HG03442 (cell line): ENCODE measurements around the gene MAD1L1.
"Not testable (repeated sequence)": the region's sequence is repeated elsewhere in the genome, so short reads cannot be mapped to it uniquely, and the experiment has no call there.

Source experiments
- ATAC-seq: cut with Tn5 transposase; IDR thresholded peaks from one replicate; pipeline ENCODE4 v1.9.1; 2021; ENCODE audit warnings: mild to moderate bottlenecking, moderate library complexity; ENCODE audit not compliant: unreplicated experiment

Gene MAD1L1

DNA sequence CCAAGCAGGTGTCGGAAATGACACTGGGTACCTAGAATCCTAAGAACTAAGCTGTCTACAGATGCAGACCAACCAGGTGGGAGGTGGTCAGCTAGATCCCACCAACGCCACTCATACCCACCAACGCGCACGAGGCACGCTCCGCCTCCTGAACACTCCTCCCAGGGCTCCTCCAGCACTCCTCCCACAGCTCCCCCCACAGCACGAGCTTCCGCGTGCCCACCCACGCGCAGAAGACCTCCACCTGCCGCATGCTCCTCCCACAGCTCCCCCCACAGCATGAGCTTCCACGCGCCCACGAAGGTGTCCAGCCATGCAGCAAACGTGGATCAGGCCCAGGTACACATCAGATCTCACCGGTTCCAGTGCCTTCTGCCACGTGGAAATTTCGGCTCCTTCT lies 196.0 kb downstream of the MAD1L1 start:
- no peak for ATAC-seq

DNA sequence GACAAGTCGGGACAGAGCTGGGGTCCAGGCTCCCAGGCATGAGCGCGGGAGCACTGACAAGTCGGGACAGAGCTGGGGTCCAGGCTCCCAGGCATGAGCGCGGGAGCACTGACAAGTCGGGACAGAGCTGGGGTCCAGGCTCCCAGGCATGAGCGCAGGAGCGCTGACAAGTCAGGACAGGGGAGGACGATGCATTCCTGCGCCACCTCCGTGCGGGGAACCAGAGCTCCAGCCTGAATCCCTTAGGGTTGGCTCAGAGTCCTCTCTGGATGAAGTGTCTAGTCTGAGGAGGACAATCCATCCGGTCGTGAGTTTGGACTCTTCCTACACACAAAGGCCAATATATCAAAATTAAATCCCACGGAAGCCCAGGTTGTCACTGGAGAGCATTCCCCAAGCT lies 196.5 kb downstream of the MAD1L1 start:
- not testable (repeated sequence) for ATAC-seq

DNA sequence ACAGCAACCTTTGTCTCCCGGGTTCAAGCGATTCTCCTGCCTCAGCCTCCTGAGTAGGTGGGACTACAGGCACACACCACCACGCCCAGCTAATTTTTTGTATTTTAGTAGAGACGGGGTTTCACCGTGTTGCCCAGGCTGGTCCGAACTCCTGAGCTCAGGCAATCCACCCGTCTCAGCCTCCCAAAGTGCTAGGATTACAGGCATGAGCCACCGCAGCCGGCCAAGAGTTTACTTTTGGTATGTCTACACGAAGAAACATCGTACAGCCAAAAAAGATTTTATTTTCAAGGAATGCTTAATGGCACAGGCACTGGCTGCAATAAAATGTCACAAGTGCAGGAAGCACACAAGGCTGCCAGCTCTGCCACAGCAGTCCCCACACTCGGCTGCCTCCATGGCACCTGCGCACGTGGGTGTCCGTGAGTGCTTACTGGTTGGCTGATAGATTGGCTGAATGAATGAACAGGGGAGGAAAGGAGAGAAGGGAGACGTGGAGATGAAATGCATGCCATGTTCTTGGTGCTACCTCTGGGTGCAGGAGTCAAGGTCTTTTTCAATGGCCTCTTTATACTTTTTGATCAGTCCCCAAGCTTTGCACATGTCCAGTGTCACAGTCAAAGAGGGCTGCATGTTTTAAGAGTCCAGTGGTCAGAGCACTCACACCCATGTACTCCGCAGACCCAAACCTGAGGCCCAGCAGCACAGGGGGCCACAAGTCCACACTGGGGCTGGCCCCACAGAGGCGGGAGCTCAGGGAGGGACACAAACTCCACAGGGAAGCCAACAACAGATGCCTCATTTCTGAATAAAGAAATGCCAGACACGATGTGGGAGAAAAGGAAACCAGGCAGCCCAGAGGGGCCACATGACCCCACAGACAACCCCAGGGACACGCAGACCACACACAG lies 198.2 kb downstream of the MAD1L1 start:
- ATAC-seq: no peak

DNA sequence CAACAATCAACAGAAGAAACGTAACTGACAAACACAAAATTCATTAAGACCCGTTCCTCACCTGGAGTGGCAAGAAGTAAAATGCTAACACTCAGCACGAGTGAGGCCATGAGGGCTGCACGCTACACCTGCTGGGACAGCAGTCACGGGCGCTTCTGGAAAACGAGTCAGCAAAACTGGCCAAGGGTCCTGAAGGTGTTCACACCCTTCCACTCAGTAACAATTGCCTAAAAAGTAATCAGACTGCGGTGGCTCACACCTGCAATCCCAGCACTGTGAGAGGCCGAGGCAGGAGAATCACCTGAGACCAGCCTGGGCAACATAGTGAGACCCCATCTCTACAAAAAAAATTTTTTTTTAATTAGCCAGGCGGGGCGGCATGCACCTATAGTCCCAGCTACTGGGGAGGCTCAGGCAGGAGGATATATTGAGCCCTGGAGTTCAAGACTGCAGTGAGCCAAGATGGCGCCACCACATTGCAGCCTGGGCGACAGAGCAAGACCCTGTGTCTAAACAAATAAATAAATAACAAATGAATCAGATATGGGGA lies 199.1 kb downstream of the MAD1L1 start:
- no peak for ATAC-seq

DNA sequence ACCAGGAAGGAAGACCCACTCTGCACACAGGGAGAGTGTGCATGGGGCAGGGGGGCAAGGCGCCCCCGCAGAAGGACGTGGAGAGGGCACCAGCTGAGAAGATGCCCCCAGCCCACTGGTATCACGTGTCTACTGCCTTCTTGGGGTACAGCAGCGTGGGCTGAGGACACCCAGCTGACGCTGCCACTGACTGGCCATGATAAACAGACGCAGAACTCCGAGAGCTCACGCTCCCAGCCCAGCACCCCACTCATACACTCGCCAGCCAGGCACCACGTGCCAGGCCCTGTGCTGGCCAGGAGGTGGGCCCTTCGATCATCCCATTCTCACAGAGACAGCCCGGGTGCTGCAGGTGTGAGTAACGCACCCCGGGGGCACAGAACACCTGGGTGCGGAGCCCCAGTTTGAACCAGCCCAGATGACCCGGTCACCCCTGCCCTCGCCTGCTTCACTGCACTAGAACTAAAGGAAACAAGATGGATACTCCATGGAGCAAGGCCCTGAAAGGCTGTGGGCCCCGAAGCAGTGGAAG lies 199.8 kb downstream of the MAD1L1 start:
- no peak for ATAC-seq

DNA sequence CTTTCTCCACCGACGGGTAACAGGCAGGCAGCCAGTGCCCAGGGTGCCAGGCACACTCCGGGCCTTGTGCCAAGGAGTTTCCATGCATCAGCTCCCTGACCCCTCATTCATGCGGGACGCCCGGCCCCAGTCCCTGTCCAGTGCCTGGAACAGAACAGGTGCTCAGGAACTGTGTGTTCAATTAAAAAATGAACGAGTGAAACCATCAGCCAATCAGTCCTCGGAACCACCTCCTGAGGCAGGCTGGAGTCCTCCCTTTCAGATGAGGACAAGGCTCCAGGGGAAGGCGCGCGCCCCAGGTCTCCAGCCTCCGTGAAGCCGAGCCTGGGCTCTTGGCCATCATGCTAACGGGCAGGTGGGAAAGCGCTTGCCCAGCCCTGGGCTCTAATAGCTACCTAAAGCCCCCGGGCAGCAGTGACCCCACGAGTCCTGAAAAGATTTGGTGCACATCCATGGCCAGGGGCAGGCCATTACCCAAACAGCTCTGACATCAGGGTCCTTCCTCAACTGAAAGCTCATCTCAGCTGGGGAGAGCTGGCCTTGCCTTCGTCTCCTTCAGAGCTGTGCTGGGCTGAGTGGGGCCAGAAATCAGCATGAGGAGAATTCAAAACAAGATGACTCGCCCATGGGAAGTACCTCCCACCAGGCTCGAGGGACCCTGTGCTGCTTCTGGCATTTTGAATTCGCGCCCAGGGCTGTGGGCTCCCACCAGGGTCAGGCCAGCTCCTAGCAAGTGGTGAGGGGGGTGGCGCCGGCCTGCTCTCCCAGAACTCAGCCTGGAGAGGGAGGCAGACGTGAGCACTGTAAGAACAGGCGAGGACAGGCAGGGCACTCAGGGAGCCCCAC lies 200.5 kb downstream of the MAD1L1 start:
- no peak for ATAC-seq

DNA sequence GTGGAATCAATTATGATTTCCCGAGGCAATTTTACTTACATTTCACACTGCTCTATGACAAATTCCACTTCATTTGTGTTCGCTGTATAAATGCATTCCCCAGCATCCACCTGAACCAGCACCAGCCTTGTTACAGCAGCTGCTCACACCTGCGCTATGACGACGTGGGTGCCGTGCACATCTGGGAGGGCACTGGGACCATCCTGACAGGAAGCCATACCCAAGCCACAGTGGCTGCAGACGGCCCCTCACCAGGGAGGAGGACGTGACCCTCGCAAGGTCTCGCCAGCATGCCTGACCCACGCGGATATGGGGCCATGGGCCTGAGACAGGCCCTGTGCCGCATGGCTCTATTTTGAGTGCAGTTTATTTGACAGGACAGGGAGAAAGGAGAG lies 201.3 kb downstream of the MAD1L1 start:
- ATAC-seq: no peak

DNA sequence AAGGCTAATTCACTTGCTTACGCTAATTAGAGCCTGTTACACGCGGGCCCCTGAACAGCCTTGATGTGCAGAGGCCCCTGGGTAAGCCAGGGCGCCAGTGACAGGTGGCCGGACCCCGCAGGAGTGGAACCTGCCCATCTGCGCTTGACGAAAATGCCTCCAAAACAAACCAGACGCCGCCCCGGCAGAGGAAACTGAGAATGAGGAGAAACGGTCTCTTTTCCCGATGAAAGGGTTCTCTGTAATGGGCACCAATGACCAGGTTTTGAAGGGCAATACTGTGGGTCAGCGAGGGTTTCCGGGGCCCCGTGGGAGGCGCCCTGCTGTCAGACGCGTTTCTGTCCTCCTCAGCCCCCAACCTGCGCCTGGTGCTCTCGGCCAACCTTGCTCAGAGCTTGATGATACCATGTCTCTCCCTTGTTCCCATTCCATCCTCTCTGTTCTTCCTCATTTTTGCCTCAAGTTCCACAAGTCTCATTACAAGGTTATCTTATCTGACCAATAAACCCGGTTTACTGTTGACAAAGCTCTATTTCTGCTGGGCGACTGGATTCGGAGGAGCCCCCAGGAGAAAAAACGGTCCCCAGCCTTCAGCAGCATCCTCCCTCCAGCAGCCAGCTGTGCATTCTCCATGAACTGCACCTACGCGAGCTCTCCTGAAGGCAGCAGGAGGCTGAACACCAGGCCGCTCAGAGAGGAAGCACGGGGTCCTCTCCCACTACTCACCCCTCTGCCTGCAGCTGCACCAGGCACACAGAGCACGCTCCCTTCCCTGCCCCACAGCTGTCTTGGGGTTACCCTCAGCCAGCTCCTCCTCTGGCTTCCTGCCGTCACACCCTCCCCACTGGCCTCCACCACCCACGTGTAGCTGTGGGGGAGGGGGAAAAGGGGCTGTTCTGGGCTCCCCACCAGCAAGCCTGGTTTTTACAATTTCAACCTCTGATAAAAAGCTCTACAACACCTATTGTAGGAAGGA lies 202.0 kb downstream of the MAD1L1 start:
- ATAC-seq: no peak

DNA sequence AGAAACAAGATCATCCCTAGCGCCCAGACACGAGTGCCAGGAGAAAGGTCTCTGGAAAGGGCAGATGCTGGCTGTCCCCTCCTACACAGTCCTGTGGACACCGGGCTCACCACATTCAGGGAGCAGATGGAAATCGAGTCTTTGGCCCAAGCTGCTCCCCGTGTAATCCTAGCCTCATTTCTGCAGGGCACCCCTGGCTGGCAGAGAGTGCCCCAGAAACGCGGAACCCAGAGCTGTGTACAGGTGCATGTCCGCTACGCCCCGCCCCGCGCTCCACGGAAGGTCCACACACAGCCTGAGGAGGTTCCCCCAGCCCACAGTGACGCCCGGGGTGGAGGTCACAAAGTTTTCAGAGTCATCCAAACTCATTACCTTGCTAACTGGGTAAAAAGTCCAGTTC lies 202.8 kb downstream of the MAD1L1 start:
- no peak for ATAC-seq

DNA sequence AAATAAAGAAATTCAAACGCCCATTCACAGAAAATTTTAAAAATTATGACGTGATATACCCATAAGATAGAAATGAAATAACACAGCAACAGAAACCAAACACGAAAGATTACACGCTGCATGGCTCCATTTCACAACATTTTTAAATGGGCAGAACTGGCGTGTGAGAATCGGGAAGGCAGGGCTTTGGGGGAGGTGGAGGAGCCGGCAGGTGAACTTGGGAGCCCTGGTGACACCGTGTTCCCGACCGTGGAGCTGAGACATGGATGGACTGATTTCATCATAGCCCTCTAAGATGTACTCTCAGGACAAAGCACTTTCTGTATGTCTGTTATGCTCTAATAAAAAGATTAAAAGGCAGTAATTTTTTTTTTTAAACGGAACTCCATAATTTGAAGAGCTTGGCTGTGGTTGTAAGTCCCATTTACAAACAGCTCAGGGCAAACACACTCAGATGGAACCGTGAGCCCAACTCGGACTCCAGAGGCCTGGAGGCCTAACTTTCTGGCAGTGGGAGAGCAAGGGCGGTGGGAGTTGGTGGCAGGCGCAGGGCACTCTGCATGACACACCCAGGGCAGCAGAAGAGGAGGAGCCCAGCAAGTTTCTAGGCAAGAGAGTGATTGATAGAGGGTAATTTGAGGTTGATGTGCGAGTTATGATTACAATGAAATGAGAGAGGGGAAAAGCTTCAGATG lies 203.4 kb downstream of the MAD1L1 start:
- no peak for ATAC-seq

DNA sequence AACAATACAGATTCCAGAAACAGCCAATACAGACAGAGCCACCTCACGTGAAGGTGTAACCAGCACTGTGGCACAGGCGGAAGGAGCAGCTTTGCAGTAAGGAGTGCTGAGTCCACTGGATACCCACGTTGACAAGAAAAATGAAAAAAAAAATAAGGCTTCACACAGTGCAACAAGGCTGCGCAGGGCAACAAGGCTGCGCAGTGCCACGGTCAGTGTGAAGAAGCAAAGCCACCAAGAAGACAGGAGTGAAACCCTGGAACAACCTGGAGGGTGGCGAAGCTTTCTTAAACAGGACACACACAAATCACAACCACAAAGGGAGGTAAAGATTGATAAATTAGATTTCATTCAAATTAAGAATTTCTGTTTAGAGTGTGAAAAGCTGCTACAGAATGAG lies 204.0 kb downstream of the MAD1L1 start:
- ATAC-seq: no peak

DNA sequence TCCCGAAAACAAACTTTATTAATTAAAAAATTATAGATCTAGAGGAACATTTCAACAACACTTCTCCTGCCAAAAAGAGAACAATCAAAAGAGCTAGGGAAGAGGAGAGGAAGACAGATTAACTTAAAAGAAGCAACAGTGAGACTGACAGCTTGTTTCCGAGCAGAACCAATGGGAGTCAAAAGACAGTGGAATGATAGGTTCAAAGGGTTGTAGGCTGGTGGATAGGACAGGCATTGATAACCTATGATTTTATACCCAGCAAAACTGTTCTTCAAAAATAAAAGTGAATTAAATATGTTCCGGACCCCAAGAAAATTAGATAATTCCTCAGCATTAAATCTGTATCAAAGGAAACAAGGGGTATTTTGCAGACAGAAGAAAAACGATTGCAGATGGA lies 207.6 kb downstream of the MAD1L1 start:
- no peak for ATAC-seq

DNA sequence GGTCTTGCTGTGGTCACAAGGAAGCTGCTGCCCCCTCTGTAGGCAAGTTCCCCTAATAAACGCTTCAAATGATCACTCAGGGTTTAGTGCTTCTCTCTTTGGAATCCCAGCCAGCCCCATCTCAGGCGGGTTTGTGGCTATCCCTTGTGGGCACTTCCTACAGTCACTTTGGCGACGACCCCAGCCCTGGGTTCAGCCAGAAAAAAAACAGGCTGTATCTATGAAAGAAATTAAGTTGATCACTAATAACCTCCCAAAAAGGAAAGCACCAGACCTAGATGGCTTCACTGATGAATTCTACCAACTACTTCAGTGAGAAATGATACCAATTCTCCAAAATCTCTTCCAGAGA lies 208.2 kb downstream of the MAD1L1 start:
- no peak for ATAC-seq

DNA sequence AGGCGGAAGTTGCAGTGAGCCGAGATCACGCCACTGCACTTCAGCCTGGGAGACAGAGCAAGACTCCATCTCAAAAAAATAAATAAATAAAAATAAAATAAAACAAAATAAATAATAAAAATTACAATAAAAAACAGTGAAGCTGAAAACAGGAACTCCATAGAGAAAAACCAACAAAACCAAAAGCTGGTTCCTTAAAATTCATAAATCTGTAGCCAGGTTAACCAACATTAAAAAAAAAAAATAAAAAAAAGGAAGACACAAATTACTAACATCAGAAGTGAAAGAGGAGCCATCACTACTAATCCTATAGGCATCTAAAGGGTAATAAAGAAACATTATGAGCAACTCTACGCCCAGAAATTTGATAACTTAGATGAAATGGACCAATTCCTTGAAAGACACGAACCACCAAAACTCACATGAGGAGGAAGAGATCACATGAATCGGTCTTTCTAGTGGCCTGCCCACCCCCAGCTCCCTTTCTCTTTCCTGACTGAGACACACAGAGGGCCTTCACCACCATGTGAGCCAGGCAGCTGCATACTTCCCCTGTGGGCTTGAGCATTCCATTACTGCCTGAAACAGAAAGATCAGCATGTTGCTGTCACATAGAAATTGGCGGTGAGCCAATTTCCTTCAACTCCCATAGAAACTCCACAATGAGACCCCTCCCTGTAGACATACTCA lies 208.7 kb downstream of the MAD1L1 start:
- ATAC-seq: no peak

DNA sequence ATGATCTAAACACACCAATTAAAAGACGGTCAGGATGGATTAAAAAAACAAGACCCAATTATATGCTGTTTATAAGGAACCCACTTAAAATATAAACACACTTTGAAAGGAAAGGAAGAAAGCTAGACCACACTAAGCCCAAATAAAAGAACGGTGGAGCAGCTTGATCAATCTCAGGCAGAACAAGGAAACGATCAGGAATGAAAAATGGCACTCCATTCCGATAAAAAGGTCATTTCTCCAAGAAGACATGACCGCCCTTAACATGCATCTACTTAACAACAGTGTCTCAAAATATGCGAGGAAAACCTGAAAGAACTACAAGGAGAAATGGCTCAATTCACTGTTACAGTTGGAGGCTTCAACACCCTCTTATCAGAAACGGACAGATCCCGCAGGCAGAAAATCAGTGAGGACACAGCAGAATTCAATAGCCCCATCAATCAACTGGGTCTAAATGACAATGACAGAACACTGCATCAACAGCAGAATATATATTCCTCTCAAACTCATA lies 210.0 kb downstream of the MAD1L1 start:
- no peak for ATAC-seq

DNA sequence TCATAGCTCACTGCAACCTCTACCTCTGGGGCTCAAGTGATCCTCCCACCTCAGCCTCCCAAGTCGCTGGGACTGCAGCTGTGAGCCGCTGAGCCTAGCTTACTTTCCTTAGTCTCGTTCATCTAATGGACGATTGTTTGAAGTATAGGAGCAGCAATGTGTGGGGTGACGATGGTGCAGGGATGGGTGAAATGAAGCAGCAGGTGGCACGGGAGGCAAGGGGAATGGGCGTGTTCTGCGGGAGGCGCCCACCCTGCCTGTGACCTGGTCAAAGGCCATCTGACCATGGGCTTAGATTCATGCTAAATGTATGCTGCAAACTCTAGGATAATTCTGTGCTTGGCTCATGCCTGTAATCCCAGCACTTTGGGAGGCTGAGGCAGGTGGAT lies 210.7 kb downstream of the MAD1L1 start:
- no peak for ATAC-seq

DNA sequence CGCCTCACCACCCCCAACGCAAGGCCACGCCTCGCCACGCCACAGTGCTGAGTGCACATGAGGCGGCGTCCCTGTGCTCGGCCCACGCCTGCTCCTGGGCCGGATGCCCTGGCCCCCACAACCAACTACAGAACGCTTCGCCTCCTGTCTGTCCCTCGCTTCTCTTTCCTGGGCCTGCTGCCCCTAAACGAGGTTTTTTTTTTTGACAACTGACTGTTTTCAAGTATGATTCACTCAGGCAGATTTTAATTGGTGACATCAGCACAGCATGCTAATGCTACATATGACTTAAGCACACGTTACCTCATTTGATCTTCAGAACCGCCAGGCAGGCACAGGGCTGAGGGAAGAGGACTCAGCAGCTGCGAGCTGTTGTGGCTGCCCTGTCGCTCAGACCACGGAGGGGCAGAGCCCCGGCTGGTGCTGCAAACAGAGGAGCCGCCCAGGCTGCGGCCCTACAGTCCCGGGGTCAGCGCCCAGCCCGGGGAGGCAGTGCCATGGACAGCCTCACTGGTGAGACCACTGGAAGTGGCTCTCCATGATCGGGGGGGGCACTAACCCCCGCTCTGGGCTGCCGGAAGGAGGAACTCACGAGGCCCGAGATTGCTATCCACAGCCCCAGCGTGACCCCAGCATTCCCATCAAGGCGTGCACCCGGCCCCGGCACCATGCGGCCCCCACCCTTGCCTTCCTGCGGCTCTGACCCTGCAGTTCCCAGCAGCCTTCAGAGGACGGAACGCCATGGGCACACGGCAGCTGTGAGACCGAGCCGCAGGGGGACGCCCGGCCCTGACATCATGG lies 212.8 kb downstream of the MAD1L1 start:
- ATAC-seq: peak; percentile 75

DNA sequence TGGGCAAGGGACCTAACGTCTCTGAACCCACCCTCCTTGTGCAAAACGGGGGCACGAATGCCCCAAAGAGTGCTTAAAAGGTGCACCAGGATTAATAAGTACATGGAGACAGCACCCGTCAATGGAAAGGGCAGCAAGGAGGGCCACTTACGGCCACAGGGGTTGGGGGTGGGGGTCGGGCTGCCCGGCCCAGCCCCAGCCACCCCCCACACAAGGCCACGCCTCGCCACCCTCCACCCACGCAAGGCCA lies 213.4 kb downstream of the MAD1L1 start:
- no peak for ATAC-seq
